Measurements from ENCODE around the gene NDUFA11. TPM values are rescaled to one million over a fixed set of nuclear protein-coding genes. Genes with fewer than 3 reads are reported as not detected.
A peak's percentile ranks its signal among the peaks of the same experiment; 100 is the strongest.
"Not testable (repeated sequence)": the region's sequence is repeated elsewhere in the genome, so short reads cannot be mapped to it uniquely, and the experiment has no call there.

NDUFA11 gene
- total and polyA plus RNA-seq, 11 donors, result 388 to 945 (median 491) TPM

DNA sequence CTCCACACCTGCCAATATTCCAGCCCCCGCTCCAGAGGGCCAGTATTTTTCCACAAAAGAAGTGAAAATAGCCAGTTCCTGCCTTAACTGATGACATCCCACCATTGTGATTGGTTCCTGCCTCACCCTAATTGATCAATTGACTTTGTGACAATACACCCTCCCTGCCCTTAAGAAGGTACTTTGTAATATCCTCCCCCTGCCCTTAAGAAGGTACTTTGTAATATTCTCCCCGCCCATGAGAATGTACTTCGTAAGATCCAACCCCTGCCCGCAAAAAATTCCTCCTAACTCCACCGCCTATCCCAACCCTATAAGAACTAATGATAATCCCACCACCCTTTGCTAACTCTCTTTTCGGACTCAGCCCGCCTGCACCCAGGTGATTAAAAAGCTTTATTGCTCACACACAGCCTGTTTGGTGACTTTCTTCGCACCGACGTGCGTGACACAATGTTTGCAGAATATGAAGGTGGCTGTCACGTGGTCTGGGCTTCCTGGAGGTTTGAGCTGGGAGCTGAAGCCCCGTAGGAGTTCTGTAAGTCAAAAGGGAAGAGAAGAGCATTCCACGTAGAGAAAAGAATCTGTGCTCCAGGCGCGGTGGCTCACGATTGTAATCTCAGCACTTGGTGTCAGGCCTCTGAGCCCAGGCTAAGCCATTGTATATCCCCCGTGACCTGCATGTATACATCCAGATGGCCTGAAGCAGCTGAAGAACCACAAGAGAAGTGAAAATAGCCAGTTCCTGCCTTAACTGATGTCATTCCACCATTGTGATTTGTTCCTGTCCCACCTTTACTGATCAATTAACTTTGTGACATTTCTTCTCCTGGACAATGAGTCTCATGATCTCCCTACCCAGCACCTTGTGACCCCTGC lies 46.1 kb downstream of the NDUFA11 start:
- Histone ChIP-seq H3K4me3 (no peak overlapping the region), H3K27ac (no peak overlapping the region), H3K27me3 (no peaks in the 10 kb centered on the region), H3K9me3 (no peaks in the 10 kb centered on the region), H3K4me1 (no peaks in the 10 kb centered on the region), H3K36me3 (no peaks in the 10 kb centered on the region)
- no peak for DNase-seq
- WGBS, 4 donors, result 83 to 92% (median 88%) methylated on average over 18 of the region's 18 CpGs
- TF ChIP-seq, protein P1, sequence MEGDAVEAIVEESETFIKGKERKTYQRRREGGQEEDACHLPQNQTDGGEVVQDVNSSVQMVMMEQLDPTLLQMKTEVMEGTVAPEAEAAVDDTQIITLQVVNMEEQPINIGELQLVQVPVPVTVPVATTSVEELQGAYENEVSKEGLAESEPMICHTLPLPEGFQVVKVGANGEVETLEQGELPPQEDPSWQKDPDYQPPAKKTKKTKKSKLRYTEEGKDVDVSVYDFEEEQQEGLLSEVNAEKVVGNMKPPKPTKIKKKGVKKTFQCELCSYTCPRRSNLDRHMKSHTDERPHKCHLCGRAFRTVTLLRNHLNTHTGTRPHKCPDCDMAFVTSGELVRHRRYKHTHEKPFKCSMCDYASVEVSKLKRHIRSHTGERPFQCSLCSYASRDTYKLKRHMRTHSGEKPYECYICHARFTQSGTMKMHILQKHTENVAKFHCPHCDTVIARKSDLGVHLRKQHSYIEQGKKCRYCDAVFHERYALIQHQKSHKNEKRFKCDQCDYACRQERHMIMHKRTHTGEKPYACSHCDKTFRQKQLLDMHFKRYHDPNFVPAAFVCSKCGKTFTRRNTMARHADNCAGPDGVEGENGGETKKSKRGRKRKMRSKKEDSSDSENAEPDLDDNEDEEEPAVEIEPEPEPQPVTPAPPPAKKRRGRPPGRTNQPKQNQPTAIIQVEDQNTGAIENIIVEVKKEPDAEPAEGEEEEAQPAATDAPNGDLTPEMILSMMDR (IDR thresholded peaks at IDR 0.05), result no peak
- TF ChIP-seq POLR2A (IDR thresholded peaks at IDR 0.05), result no peak
- intact Hi-C loops (cut with DNase I), result no loop called here
- no peak for ATAC-seq

DNA sequence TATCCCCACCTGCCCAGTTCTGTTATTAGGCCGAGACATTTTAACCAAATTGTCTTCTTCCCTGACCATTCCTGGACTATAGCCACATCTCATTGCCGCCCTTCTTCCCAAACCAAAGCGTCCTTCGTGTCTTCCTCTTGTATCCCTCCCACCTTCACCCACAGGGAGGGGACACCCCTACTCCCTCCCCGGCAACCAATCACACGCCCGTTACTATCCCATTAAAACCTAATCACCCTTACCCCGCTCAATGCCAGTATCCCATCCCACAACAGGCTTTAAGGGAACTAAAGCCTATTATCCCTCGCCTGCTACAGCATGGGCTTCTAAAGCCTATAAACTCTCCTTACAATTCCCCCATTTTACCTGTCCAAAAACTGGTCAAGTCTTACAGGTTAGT lies 48.4 kb downstream of the NDUFA11 start:
- H3K4me1 ChIP-seq; H3K9me3 ChIP-seq; H3K36me3 ChIP-seq; ATAC-seq; intact Hi-C loops (cut with DNase I); H3K27ac ChIP-seq; DNase-seq; H3K4me3 ChIP-seq; H3K27me3 ChIP-seq: not testable (repeated sequence)
- WGBS, 4 donors, result 79 to 89% (median 81%) methylated on average over 9 of the region's 9 CpGs

DNA sequence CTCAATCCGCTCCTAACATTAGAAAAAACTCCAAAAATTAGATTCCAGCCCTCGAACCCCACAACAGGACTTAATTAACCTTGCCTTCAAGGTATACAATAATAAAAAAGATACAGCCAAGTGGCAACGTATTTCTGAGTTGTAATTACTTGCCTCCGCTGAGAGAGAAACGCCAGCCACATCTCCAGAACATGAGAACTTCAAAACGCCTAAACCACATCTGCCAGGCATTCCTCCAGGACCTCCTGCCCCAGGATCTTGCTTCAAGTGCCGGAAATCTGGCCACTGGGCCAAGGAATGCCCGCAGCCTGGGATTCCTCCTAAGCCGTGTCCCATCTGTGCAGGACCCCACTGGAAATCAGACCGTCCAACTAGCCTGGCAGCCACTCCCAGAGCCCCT lies 49.5 kb downstream of the NDUFA11 start:
- H3K27ac ChIP-seq; intact Hi-C loops (cut with DNase I); DNase-seq; H3K36me3 ChIP-seq; H3K9me3 ChIP-seq; H3K4me3 ChIP-seq; ATAC-seq; H3K4me1 ChIP-seq; H3K27me3 ChIP-seq: not testable (repeated sequence)
- WGBS, 4 donors, result 76 to 84% (median 81%) methylated on average over 10 of the region's 10 CpGs

DNA sequence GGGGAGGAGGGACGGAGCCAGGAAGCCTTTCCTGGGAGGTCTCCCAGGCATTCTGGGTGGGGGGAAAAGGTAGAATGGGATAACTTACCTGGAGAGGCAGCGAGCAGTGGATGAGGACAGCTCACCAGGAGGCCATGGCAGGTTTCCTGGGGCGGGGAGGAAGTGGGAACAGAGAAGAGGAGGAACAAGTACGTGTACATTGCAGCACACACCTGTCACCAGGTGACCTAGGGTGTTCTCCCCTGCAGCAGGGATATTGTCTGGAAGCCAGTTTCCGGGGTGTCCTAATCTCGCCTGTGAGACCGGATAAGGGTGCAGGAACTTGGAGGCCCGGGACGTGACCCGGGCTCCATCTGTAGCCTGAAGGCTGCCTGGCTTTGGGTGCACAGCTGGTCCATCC lies 52.3 kb downstream of the NDUFA11 start, which contains the start of gene FUT3:
Gene FUT3 (minus strand): TSS at position 148 of the 400 bp plus-strand sequence.
- H3K27me3 ChIP-seq, result no peaks in the 10 kb centered on the region
- TF ChIP-seq, protein P1 (IDR thresholded peaks at IDR 0.05), result no peak
- no peak for TF ChIP-seq POLR2A (IDR thresholded peaks at IDR 0.05)
- 68 to 81% (median 77%) methylated on average over 10 of the region's 10 CpGs for WGBS, 4 donors
- H3K4me3 ChIP-seq, result no peak within 1 kb of the TSS
- no peak for DNase-seq
- H3K9me3 ChIP-seq, result no peaks in the 10 kb centered on the region
- intact Hi-C loops (cut with DNase I), result no loop called here
- peaks cover 0 to 4% (median 0%) of the 10 kb centered on the region in 12 donors for H3K4me1 ChIP-seq
- no peak for ATAC-seq
- no peak within 1 kb of the TSS for H3K27ac ChIP-seq
- no peaks in the 10 kb centered on the region for H3K36me3 ChIP-seq

DNA sequence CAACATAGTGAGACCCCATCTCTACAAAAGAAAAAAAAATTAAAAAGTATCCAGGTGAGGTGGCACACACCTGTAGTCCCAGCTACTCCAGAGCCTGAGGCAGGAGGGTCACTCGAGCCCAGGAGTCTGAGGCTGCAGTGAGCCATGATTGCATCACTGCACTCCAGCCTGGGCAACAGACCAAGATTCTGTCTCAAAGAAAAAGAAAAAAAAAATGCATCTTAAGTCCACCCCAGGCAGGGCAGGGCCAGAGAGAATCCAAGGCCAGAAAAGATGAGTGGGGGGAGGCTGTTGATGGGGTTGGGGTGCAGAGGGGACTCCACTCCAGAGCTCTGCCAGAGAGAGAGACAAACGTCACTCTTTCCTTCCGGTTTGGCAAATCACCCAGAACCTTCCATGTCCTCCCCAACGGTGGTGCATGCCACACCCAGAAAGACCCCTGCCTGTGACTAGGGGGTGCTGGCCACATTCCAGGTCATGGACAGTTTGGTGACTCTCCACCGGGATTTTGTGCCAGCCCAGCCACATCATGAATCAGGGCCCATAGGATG lies 52.8 kb downstream of the NDUFA11 start:
- TF ChIP-seq, protein P1 (IDR thresholded peaks at IDR 0.05), result no peak
- no peak for TF ChIP-seq POLR2A (IDR thresholded peaks at IDR 0.05)
- Histone ChIP-seq H3K36me3 (no peaks in the 10 kb centered on the region), H3K4me3 (no peak overlapping the region), H3K9me3 (no peaks in the 10 kb centered on the region), H3K4me1 (peaks cover 0 to 4% (median 0%) of the 10 kb centered on the region in 12 donors), H3K27me3 (no peaks in the 10 kb centered on the region), H3K27ac (no peak overlapping the region)
- WGBS, 4 donors, result 8 to 34% (median 25%) methylated on average over 5 of the region's 5 CpGs
- DNase-seq, result no peak
- intact Hi-C loops (cut with DNase I), result no loop called here
- ATAC-seq, result peak in 1 of 4 donors; percentile 22

Data from heart left ventricle (tissue), 16 donors.